ENCODE measurements around the gene HCRT. TPM values are rescaled to one million over a fixed set of nuclear protein-coding genes. Genes with fewer than 3 reads are reported as not detected.
"Not testable (repeated sequence)": the region's sequence is repeated elsewhere in the genome, so short reads cannot be mapped to it uniquely, and the experiment has no call there.

HCRT gene
- polyA plus RNA-seq, 5 donors: not detected

DNA sequence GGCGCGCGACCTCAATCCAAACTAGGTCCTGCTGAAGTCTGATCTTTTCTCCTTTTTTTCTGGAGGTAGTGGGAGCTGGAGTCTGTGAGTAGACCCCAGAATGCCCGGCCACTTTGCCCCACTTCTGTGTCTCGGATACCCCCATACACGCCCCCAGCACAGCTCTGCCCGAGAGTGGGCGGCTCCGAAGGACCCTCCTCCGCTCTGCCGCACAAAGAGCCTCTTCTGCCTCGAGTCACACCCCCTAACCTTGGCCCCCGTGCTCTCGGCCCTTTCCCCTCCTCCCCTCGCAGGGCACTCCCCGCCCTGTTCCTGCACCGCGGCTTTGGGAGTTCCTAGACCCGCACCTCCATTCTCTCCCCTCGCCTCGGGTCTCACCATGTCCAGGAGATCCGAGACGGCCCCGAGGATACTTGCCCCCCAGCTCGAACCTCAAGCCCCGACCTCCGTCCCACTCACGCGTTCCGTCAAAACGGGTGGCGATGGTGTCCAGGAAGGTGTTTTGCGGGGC lies 4.8 kb downstream of the HCRT start:
- DNase-seq: no peak

- no peak for DNase-seq
Measured at GRCh38 chr17:42179911-42180410, 5.3 kb downstream of the HCRT start.

GRCh38 chr17:42179335-42179734 lies 5.9 kb downstream of the HCRT start:
- DNase-seq: no peak

DNA sequence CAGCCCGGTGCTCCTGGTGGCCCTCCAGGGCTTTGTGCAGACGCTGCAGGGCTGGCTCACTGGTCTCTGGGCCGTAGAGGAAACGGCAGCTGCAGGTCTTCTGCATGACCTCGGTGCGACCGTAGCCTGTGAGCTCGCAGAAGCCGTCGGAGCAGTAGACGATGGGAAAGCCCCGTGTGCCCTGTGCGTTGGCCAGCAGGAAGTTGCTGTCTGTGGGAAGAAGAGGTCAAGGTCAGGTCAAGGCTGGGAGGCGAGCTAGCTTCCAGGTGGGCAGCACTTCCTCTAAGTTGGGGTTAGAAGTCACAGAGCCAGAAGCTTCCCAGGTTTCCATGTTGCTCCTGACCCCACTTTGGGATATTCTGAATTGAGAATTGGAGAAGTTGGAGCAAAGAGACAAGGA lies 6.4 kb downstream of the HCRT start:
- no peak for DNase-seq

DNA sequence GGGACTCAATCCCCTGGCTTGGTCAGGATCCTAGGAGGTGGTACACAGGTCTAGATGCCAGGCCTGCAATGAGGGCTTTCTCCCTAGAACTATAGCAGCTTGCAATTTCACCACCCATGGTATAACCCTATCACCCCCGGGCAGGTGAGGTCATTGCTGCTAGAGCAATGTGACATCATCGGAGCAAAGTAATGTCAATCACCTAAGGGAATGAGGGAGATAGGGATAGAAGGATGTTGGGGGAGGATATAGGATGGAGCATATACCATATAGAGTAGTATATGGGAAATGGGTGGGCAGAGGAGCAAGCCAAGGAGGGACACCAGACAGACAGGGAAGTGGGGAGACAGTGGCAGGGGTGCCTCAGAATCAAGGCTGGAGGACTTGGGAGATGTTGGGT lies 7.6 kb downstream of the HCRT start:
- no peak for DNase-seq

GRCh38 chr17:42174126-42174783 lies 11.0 kb downstream of the HCRT start:
- DNase-seq: no peak

GRCh38 chr17:42171831-42172230 lies 13.4 kb downstream of the HCRT start:
- DNase-seq: no peak

DNA sequence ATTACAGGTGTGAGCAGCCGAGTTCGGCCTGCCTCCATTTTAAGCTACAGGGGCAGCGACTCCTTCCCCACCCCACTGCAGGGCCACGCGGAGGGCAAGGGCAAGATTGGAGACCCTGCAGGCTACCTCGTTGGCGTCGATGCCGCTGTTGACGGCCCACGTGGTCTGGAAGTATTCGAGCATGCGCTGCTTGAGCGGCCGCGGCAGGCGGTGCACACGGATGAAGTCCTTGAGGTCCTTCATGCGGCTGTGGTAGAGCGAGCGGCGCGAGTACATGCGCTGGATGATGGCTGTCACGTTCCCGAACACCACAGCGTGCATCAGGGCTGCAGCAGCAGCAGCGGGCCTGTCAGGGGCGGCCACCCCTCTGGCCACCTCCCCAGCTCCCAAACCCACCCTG lies 15.9 kb downstream of the HCRT start:
- DNase-seq: no peak

DNA sequence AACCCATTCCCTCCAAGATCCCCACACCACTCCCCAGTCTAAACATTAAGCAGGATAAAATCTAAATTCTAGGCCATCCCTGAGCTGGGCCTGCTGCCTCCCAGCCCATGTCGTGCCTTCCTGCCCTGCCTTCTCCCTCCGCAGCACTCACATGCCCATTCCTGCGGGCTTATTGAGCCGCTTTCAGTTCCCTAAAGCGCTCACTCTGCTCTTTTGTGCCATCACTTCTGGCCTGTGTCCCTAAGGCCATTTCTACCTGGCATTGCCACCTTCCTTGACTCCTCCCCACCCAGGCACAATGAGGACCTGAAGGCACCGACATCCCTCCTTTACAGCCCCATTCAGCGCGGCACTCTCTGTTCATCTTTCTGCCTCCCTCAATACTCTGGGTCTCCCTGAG lies 17.4 kb downstream of the HCRT start:
- no peak for DNase-seq

- no peak for DNase-seq
Measured at GRCh38 chr17:42166196-42166763, 19.0 kb downstream of the HCRT start.

GRCh38 chr17:42165751-42166150 lies 19.5 kb downstream of the HCRT start:
- no peak for DNase-seq

GRCh38 chr17:42163696-42164407 lies 21.4 kb downstream of the HCRT start:
- DNase-seq: no peak

DNA sequence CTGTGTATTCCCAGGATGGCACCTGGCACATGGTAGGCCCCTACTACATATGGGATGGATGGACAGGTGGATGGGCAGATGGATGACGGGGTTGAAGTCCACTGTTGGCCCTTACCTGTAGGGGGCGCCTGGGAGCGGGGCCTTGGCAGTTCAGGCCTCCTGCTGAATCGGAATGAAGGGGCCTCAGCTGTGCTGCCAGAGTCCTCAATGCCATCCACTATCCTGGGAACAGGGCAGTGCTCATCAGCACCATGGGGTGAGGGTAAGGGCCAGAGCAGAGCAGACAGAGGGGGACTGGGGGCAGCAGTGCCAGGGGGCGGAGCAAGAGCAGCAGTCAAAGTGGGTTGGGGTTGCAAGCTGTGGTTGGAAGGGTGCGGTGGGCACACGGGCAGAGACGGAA lies 22.1 kb downstream of the HCRT start:
- DNase-seq: no peak

GRCh38 chr17:42160531-42160910 lies 24.7 kb downstream of the HCRT start:
- DNase-seq: peak in 1 of 2 donors; percentile 50

GRCh38 chr17:42159796-42160530 lies 25.3 kb downstream of the HCRT start:
- DNase-seq: no peak

GRCh38 chr17:42155614-42156045 lies 29.6 kb downstream of the HCRT start:
- DNase-seq: no peak

DNA sequence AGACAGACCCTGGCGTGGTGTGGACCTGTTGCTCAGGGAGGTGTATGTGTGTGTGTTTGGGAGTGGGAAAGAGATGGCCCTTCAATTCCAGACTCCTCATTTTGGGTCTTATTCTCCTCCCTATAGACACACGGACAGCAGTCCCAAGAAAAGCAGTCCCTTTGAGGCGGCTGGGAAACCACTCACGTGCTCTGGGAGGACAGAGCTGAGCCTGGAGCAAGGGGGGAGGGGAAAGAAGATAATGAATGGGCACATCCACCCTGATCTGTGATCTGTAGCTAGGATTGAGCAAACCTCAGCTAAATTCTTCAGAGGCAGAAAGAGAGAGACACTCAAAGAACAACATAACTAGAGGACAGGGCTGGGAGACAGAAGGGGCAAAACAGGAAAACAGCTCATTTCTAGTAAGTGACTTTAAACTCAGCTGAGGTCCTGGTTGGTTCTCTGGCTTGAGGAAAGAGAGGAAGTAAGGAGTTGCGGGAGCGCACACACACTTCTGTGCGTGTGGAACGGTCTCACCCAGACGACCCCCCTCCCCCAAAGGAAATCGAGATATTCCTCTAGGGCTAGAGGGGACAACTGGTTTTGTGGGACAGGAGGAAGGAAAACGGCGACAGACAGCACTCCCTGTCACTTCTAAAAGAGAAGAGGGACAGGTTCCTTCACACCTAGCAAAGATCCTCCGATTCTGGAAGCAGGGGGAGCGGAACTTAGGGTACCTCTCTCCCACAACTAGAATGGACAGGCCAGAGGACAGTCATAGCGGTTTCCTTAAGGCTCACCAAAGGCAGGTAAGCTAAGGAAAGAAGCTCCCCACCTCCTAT lies 31.1 kb downstream of the HCRT start:
- no peak for DNase-seq

- no peak for DNase-seq
Measured at GRCh38 chr17:42146911-42147607, 38.2 kb downstream of the HCRT start.

DNA sequence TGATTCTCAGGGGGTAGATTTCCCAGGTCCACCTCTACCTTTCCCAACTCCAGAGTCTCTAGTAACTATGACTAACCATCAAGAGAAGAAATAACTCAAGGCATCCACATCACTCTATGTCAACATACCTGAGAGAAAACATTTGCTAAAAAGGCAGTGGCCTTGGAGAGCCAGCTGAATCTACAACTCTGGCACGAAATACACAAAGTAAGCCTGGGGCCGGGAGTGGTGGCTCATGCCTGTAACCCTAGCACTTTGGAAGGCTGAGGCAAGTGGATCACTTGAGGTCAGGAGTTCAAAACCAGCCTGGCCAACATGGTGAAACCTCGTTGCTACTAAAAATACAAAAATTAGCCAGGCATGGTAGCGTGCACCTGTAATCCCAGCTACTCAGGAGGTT lies 42.1 kb downstream of the HCRT start:
- not testable (repeated sequence) for DNase-seq

GRCh38 chr17:42142371-42142896 lies 42.8 kb downstream of the HCRT start:
- no peak for DNase-seq

Measured in right lung (tissue), 5 donors.